Measurements from ENCODE around the gene TAT. TPM values are rescaled to one million over a fixed set of nuclear protein-coding genes. Genes with fewer than 3 reads are reported as not detected.
A peak's percentile ranks its signal among the peaks of the same experiment; 100 is the strongest.

TAT gene
- total RNA-seq (not detected), polyA plus RNA-seq (not detected)
- long read RNA-seq, donor 1 = 0 reads
- long read RNA-seq, donor 2 = 0 reads
- long read RNA-seq, donor 3 = 0 reads

GRCh38 chr16:71576971-71577370 is at the start of gene TAT:
TAT (minus strand) TSS chr16:71577092; CDS start chr16:71576415, 677 bp downstream.
- Histone ChIP-seq H3K27me3 (peaks cover 0 to 28% (median 16%) of the 10 kb centered on the region in 7 donors), H3K36me3 (no peaks in the 10 kb centered on the region), H3K27ac (no peak within 1 kb of the TSS), H3K4me3 (no peak within 1 kb of the TSS), H3K4me1 (no peaks in the 10 kb centered on the region), H3K9me3 (no peaks in the 10 kb centered on the region)
- intact Hi-C loops (cut with DNase I) = loop anchor here in 1 of 10 donors (10.0 kb wide), 1 partner anchor 62 kb away; no protein-coding TSS in a partner anchor
- TF ChIP-seq CTCF (IDR thresholded peaks at IDR 0.05) = no peak
- WGBS, 2 donors = 14 to 19% methylated on average over 3 of the region's 3 CpGs
- no peak for DNase-seq
- ATAC-seq = no peak

- peak in 2 of 8 donors; percentile 25 to 34 for ATAC-seq
- H3K4me1 ChIP-seq = peaks cover 3 to 15% (median 11%) of the 10 kb centered on the region in 9 donors
- H3K36me3 ChIP-seq = no peaks in the 10 kb centered on the region
- TF ChIP-seq CTCF (IDR thresholded peaks at IDR 0.05) = no peak
- intact Hi-C loops (cut with DNase I) = no loop called here
- H3K27ac ChIP-seq = no peak within 1 kb of the TSS
- WGBS, 2 donors = 1 to 2% methylated on average over 74 to 98 of the region's 98 CpGs
- H3K9me3 ChIP-seq = peaks cover 0 to 11% (median 0%) of the 10 kb centered on the region in 11 donors
- H3K27me3 ChIP-seq = peaks cover 12 to 77% (median 55%) of the 10 kb centered on the region in 7 donors
- H3K4me3 ChIP-seq = peak within 1 kb of the TSS; percentile 11 to 45 (median 42)
- peak in 1 of 2 donors; percentile 18 for DNase-seq
Observed at GRCh38 chr16:71626018-71626857, 49.3 kb upstream of the TAT start, which contains the start of gene MARVELD3. MARVELD3 (plus strand) TSS chr16:71626184; CDS start chr16:71626230, 46 bp downstream.

DNA sequence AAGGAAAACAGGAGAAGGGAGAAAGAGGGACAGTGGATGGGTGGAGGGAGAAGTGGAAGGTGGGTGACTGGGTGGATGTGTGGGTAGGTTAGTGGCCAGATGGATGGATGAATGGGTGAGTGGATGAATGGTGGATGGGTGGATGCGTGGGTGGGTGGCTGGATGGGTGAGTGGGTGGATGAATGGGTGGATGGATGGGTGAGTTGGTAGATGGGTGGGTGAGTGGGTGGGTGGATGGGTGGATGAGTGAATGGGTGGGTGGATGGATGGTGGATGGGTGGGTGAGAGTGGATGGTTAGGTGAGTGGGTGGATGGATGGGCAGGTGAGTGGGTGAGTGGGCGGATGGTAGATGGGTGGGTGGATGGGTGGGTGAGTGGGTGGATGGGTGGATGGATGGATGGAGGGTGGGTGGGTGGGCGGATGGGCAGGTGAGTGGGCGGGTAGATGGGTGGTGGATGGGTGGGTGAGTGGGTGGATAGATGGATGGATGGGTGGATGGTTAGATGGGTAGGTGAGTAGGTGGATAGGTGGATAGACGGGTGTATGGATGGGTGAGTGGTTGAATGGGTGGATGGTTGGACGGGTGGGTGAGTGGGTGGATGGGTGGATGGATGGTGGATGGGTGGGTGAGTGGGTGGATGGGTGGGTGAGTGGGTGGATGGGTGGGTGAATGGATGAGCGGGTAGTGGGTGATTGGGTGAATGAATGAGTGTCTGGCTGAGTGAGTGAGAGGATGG is 48.4 kb upstream of the TAT start:
- Histone ChIP-seq H3K9me3 (peaks cover 0 to 11% (median 0%) of the 10 kb centered on the region in 11 donors), H3K36me3 (no peaks in the 10 kb centered on the region), H3K4me1 (peaks cover 3 to 15% (median 11%) of the 10 kb centered on the region in 9 donors), H3K4me3 (no peak overlapping the region), H3K27ac (no peak overlapping the region), H3K27me3 (peaks cover 12 to 80% (median 55%) of the 10 kb centered on the region in 7 donors)
- no peak for DNase-seq
- intact Hi-C loops (cut with DNase I) = no loop called here
- no peak for TF ChIP-seq CTCF (IDR thresholded peaks at IDR 0.05)
- no peak for ATAC-seq
- WGBS, 2 donors = 83 to 93% methylated on average over 7 of the region's 7 CpGs

DNA sequence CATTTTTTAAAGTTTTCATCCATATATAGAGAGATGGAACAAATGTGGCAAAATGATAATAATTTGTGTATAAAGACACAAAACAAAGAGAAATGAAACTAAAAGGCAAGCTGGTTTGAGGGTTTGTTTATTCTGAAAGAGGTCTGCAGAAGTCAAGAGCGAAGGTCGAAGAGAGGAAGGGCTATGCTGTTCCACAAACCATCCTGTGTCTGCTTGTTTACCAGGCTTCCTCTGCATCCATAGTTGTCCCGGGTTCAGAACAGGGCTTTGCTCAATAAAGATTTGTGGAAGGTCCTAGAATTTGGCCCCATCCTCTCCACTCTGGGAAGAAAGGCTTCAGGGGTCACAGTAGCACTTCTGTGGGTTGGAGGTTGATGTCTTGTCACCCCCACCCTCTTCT is 46.7 kb upstream of the TAT start:
- Histone ChIP-seq H3K9me3 (peaks cover 0 to 24% (median 0%) of the 10 kb centered on the region in 11 donors), H3K4me1 (peaks cover 3 to 13% (median 11%) of the 10 kb centered on the region in 9 donors), H3K4me3 (no peak overlapping the region), H3K27me3 (peaks cover 12 to 82% (median 55%) of the 10 kb centered on the region in 7 donors), H3K36me3 (no peaks in the 10 kb centered on the region), H3K27ac (no peak overlapping the region)
- DNase-seq = no peak
- TF ChIP-seq CTCF (IDR thresholded peaks at IDR 0.05) = no peak
- ATAC-seq = no peak
- WGBS, 2 donors = 69 to 74% methylated on average over 3 of the region's 3 CpGs
- intact Hi-C loops (cut with DNase I) = no loop called here

All from heart right ventricle (tissue), 16 donors.